WTC11 (cell line): ENCODE data around the gene RNASEH1. TPM values are rescaled to one million over a fixed set of nuclear protein-coding genes. Genes with fewer than 3 reads are reported as not detected.
A peak's percentile ranks its signal among the peaks of the same experiment; 100 is the strongest.

Source experiments
- ATAC-seq: fragments of 200-7000 bp; cut with Tn5 transposase; 2 replicates; pipeline ENCODE4 v1.10.0; 2021; ENCODE audit warnings: mild to moderate bottlenecking, moderate library complexity
- CTCF ChIA-PET: fragments of 300-600 bp; sonication (Branson Sonifier 250); formaldehyde crosslinking; loops from one replicate; lab custom pipeline; 2021; ENCODE audit warnings: antibody characterized with exemption; lab: Charles Lee
- POLR2A ChIA-PET: fragments of 350-600 bp; sonication (Branson Sonifier 250); formaldehyde crosslinking; loops from one replicate; lab custom pipeline; 2021; ENCODE audit warnings: antibody characterized with exemption; lab: Charles Lee
- DNase-seq: peaks from one replicate; pipeline ENCODE4 v3.0.0; 2021; ENCODE audit warnings: low spot score
- H3K27ac Mint-ChIP-seq: 2 replicates; pipeline ENCODE4 v1.8.0; 2021; ENCODE audit warnings: mixed read lengths
- H3K27me3 Mint-ChIP-seq: 2 replicates; pipeline ENCODE4 v1.8.0; 2021; ENCODE audit warnings: low read depth, mild to moderate bottlenecking, moderate library complexity, mixed read lengths
- H3K36me3 Mint-ChIP-seq: 2 replicates; pipeline ENCODE4 v1.8.0; 2021; ENCODE audit warnings: mixed read lengths
- H3K4me1 Mint-ChIP-seq: 2 replicates; pipeline ENCODE4 v1.8.0; 2022; ENCODE audit warnings: mixed read lengths
- H3K4me3 Mint-ChIP-seq: 2 replicates; pipeline ENCODE4 v1.8.0; 2021; ENCODE audit warnings: mild to moderate bottlenecking, moderate library complexity, mixed read lengths
- H3K9me3 Mint-ChIP-seq: 2 replicates; pipeline ENCODE4 v1.8.0; 2021; ENCODE audit warnings: mixed read lengths
- CTCF ChIP-seq: fragments of 200-600 bp; IDR thresholded peaks from 2 replicates; pipeline ENCODE4 v1.8.0; 2022; ENCODE audit warnings: antibody characterized with exemption
- EMX1 ChIP-seq: fragments of 250-450 bp; sonication (Bioruptor Pico); IDR thresholded peaks from 2 replicates; pipeline ENCODE4 v1.8.0; 2021; ENCODE audit warnings: mild to moderate bottlenecking
- ERG ChIP-seq: fragments of 250-450 bp; sonication (Bioruptor Pico); IDR thresholded peaks from 2 replicates; pipeline ENCODE4 v1.8.0; 2021; ENCODE audit warnings: mild to moderate bottlenecking
- FOXK1 ChIP-seq: sonication (generic); formaldehyde crosslinking; IDR thresholded peaks from 2 replicates; pipeline ENCODE4 v1.8.0; 2022; ENCODE audit warnings: mild to moderate bottlenecking, moderate library complexity, missing genetic modification reagents
- NR1H2 ChIP-seq: sonication (generic); formaldehyde crosslinking; IDR thresholded peaks from 2 replicates; pipeline ENCODE4 v1.9.0; 2021; ENCODE audit warnings: mild to moderate bottlenecking, moderate library complexity, missing genetic modification reagents
- NR3C1 ChIP-seq: sonication (generic); formaldehyde crosslinking; conservative IDR thresholded peaks from 2 replicates; pipeline ENCODE4 v1.8.1; 2023; ENCODE audit warnings: low read depth, mild to moderate bottlenecking, missing genetic modification reagents
- RELA ChIP-seq: sonication (generic); formaldehyde crosslinking; IDR thresholded peaks from 2 replicates; pipeline ENCODE4 v1.8.1; 2022; ENCODE audit warnings: missing genetic modification reagents, mild to moderate bottlenecking, borderline replicate concordance
- SMAD4 ChIP-seq: sonication (generic); formaldehyde crosslinking; IDR thresholded peaks from 2 replicates; pipeline ENCODE4 v1.8.0; 2022; ENCODE audit warnings: mild to moderate bottlenecking, missing genetic modification reagents
- TCF7 ChIP-seq: sonication (generic); formaldehyde crosslinking; IDR thresholded peaks from 2 replicates; pipeline ENCODE4 v1.8.0; 2022; ENCODE audit warnings: mild to moderate bottlenecking, low read depth, missing genetic modification reagents, moderate library complexity
- TEAD4 ChIP-seq: sonication (generic); formaldehyde crosslinking; IDR thresholded peaks from 2 replicates; pipeline ENCODE4 v1.8.0; 2022; ENCODE audit warnings: mild to moderate bottlenecking, missing genetic modification reagents
- USF1 ChIP-seq: sonication (generic); formaldehyde crosslinking; IDR thresholded peaks from 2 replicates; pipeline ENCODE4 v1.8.0; 2022; ENCODE audit warnings: mild to moderate bottlenecking, missing genetic modification reagents
- ZBTB43 ChIP-seq: sonication (generic); formaldehyde crosslinking; IDR thresholded peaks from 2 replicates; pipeline ENCODE4 v1.8.1; 2023; ENCODE audit warnings: mild to moderate bottlenecking, missing genetic modification reagents
- ZNF263 ChIP-seq: sonication (generic); formaldehyde crosslinking; IDR thresholded peaks from 2 replicates; pipeline ENCODE4 v1.8.1; 2022; ENCODE audit warnings: low read depth, mild to moderate bottlenecking, moderate library complexity, missing genetic modification reagents
- total RNA-seq: library from RNA; stranded (reverse); gene quantifications from 3 replicates; pipeline ENCODE4 v1.2.3, GENCODE V29; 2021
- TF ChIP-seq, protein P1 (sequence below): fragments of 250-450 bp; sonication (Bioruptor Pico); conservative IDR thresholded peaks from 2 replicates; pipeline ENCODE4 v1.9.0; 2021; ENCODE audit warnings: mild to moderate bottlenecking
- TF ChIP-seq, protein P2 (sequence below): sonication (generic); formaldehyde crosslinking; IDR thresholded peaks from 2 replicates; pipeline ENCODE4 v1.8.0; 2023; ENCODE audit warnings: missing genetic modification reagents
- TF ChIP-seq, protein P3 (sequence below): sonication (generic); formaldehyde crosslinking; IDR thresholded peaks from 2 replicates; pipeline ENCODE4 v1.8.1; 2023; ENCODE audit warnings: mild to moderate bottlenecking, missing genetic modification reagents, moderate library complexity

The RNASEH1 gene
- total RNA-seq, 1 experiment from 2014 or later = 44.4 TPM

GRCh38 chr2:3542107-3542506 is 16.0 kb downstream of the RNASEH1 start (continued):
- TF ChIP-seq, protein P1, sequence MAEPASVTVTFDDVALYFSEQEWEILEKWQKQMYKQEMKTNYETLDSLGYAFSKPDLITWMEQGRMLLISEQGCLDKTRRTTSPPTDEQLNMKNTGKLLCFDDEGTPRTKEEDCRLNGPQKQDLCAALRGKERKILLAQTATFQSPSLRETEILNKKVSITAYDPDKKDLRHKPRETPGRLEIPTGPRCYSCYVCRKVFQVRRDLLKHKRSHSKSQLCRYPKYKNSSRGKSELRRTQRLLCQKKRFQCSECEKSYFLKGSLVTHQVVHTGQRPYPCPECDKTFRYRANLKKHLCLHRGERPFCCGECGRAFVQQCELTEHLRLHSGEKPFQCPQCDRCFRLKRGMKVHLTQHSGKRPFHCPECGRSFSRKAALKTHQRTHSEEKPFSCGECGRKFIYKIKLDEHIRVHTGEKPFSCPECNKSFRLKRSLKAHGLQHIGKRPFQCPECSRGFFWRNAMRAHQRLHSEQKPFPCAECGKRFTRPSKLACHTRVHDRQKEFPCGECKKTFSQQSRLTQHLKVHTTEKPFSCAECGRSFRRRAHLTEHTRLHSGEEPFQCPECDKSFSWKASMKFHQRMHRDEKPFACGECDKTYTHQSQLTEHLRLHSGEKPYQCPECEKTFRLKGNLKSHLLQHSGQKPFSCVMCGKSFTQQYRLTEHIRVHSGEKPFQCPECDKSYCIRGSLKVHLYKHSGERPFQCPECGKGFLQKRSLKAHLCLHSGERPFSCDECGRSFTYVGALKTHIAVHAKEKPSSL = no peak
- TF ChIP-seq RELA (no peak), ZBTB43 (CRISPR knock-in tag) (no peak), TCF7 (CRISPR knock-in tag) (no peak), ERG (CRISPR knock-in tag) (no peak), NR1H2 (CRISPR knock-in tag) (no peak), ZNF263 (CRISPR knock-in tag) (no peak), TEAD4 (CRISPR knock-in tag) (no peak), USF1 (CRISPR knock-in tag) (no peak), FOXK1 (CRISPR knock-in tag) (no peak), NR3C1 (no peak)
- TF ChIP-seq, protein P2, sequence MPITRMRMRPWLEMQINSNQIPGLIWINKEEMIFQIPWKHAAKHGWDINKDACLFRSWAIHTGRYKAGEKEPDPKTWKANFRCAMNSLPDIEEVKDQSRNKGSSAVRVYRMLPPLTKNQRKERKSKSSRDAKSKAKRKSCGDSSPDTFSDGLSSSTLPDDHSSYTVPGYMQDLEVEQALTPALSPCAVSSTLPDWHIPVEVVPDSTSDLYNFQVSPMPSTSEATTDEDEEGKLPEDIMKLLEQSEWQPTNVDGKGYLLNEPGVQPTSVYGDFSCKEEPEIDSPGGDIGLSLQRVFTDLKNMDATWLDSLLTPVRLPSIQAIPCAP (CRISPR knock-in tag) = no peak

DNA sequence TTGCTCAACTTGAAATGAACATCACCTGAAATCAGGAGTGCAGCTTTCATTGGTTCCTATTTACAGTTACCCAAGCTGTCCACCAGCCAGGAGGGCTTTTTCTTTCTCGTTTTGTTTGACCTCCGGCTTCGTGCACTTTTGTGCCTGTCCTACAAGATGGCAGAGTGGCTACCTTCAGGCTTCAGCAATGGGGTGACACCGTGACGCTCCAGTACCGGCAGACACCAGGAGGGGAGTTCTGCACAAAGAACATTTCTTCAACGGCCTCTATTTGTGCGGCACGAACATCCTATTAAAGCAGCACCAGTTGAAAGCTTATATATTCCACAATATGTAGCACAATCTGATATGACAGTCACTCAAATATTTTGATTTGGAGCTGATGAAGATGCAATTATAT is 18.3 kb downstream of the RNASEH1 start:
- no peak for TF ChIP-seq EMX1 (CRISPR knock-in tag)
- no peak for TF ChIP-seq SMAD4 (CRISPR knock-in tag)
- Mint-ChIP-seq H3K4me3 (no peak overlapping the region), H3K27ac (no peak overlapping the region), H3K4me1 (peaks cover 5% of the 10 kb centered on the region), H3K36me3 (peaks cover 43% of the 10 kb centered on the region), H3K27me3 (no peaks in the 10 kb centered on the region), H3K9me3 (no peaks in the 10 kb centered on the region)
- ChIA-PET POLR2A (no interaction called here), CTCF (no interaction called here)
- DNase-seq = peak; percentile 16
- ATAC-seq = peak; percentile 24

DNA sequence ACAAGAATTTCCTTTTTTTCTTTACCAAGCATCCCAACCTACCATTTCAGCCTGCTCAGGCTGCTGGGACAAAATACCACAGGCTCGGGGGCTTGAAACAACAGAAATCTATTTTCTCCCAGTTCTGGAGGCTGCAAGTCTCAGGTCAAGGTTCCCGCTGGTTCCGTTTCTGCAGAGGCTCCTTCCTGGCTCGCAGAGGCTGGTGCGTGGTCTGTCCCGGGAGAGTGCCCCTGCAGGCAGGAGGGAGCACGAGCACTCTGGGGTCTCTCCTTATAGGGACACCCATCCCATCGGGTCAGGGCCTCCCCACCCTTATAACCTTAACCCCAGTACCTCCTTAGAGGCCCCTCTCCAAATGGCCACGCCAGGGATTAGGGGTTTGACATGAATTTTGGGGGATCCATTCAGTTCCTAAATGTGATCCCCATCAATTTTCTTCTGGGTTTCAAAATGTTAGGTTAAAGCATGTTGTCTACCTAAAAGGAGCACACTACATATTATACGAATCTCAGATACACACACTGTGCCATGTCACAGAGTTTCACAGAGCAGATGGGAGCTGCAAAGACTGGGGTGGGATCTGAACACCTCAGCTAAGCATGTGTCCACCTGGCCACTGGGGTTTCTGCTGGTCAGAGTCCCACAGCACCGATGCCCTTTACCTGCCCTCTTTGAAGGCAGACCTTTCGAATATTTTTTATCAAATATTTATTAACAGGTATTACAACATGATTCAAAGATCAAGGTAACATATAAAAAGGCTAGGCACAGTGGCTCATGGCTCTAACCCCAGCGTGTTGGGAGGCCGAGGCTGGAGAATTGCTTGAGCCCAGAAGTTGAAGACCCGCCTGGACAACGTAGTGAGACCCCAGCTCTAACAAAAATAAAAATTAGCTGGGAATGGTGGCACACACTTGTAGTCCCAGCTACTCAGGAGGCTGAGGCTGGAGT is 21.2 kb downstream of the RNASEH1 start:
- Mint-ChIP-seq H3K27me3 (no peaks in the 10 kb centered on the region), H3K27ac (peak overlapping the region; percentile 81; the same call in 1 of the 2 replicates), H3K36me3 (peaks cover 18% of the 10 kb centered on the region), H3K4me3 (no peak overlapping the region), H3K4me1 (peaks cover 10% of the 10 kb centered on the region), H3K9me3 (no peaks in the 10 kb centered on the region)
- DNase-seq (peak; percentile 68), ATAC-seq (peak; percentile 94)
- CTCF ChIA-PET = interaction anchor here (0.6 to 1.1 kb wide), 3 partner anchors 13 to 58 kb away, joined by 3 to 4 read pairs (median 3); partner anchors contain the start of gene COLEC11
- TF ChIP-seq, protein P3, sequence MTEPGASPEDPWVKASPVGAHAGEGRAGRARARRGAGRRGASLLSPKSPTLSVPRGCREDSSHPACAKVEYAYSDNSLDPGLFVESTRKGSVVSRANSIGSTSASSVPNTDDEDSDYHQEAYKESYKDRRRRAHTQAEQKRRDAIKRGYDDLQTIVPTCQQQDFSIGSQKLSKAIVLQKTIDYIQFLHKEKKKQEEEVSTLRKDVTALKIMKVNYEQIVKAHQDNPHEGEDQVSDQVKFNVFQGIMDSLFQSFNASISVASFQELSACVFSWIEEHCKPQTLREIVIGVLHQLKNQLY (CRISPR knock-in tag) = no peak
- 0 out of 2 replicates have a peak, but pooled peaks have one; percentile 10 for TF ChIP-seq CTCF
- POLR2A ChIA-PET = interaction anchor here (0.8 kb wide), 1 partner anchor 22 kb away, joined by 3 read pairs; no protein-coding TSS in a partner anchor
